HepG2 (cell line): ENCODE measurements around the gene FIBP. TPM values are rescaled to one million over a fixed set of nuclear protein-coding genes. Genes with fewer than 3 reads are reported as not detected.

Source experiments
- CHCHD3 ChIP-seq: sonication (generic); formaldehyde crosslinking; IDR thresholded peaks from 2 replicates; pipeline ENCODE4 v1.8.0; 2022; ENCODE audit warnings: mild to moderate bottlenecking, missing genetic modification reagents, moderate library complexity
- ELF3 ChIP-seq: IDR thresholded peaks from 2 replicates; pipeline ENCODE4 v1.6.1; 2016; ENCODE audit warnings: missing genetic modification reagents, missing compliant biosample characterization
- ELK4 ChIP-seq: sonication (generic); formaldehyde crosslinking; IDR thresholded peaks from 2 replicates; pipeline ENCODE4 v1.9.0; 2021; ENCODE audit warnings: missing genetic modification reagents, borderline replicate concordance
- ESRRA ChIP-seq: sonication (generic); formaldehyde crosslinking; IDR thresholded peaks from 2 replicates; pipeline ENCODE4 v1.5.1; 2020; ENCODE audit warnings: mild to moderate bottlenecking, low read depth, missing genetic modification reagents
- KDM1A ChIP-seq: IDR thresholded peaks from 2 replicates; pipeline ENCODE4 v1.6.1; 2016; ENCODE audit warnings: missing compliant biosample characterization
- NR2F2 ChIP-seq: IDR thresholded peaks from 2 replicates; pipeline ENCODE4 v1.6.1; 2012; ENCODE audit warnings: low read depth, inconsistent platforms, borderline replicate concordance
- PATZ1 ChIP-seq: sonication (generic); formaldehyde crosslinking; IDR thresholded peaks from 2 replicates; pipeline ENCODE4 v1.4.0; 2020; ENCODE audit warnings: missing genetic modification reagents
- POLR2G ChIP-seq: fragments of 200-400 bp; formaldehyde crosslinking; IDR thresholded peaks from 2 replicates; pipeline ENCODE4 v1.6.1; 2018; ENCODE audit warnings: mild to moderate bottlenecking, low read depth, low read length, moderate library complexity
- SNAPC4 ChIP-seq: sonication (generic); formaldehyde crosslinking; IDR thresholded peaks from 2 replicates; pipeline ENCODE4 v1.4.0; 2020; ENCODE audit warnings: mild to moderate bottlenecking, missing genetic modification reagents
- STAT5B ChIP-seq: sonication (generic); formaldehyde crosslinking; IDR thresholded peaks from 2 replicates; pipeline ENCODE4 v1.4.0; 2020; ENCODE audit warnings: missing genetic modification reagents
- ZBTB14 ChIP-seq: sonication (generic); formaldehyde crosslinking; IDR thresholded peaks from 2 replicates; pipeline ENCODE4 v1.4.0; 2020; ENCODE audit warnings: missing genetic modification reagents
- ZBTB44 ChIP-seq: sonication (generic); formaldehyde crosslinking; IDR thresholded peaks from 2 replicates; pipeline ENCODE4 v1.4.0; 2020; ENCODE audit warnings: missing genetic modification reagents
- ZNF138 ChIP-seq: sonication (generic); formaldehyde crosslinking; IDR thresholded peaks from 2 replicates; pipeline ENCODE4 v1.5.0; 2020; ENCODE audit warnings: mild to moderate bottlenecking, low read depth, missing genetic modification reagents
- ZNF816 ChIP-seq: sonication (generic); formaldehyde crosslinking; IDR thresholded peaks from 2 replicates; pipeline ENCODE4 v1.8.0; 2022; ENCODE audit warnings: missing genetic modification reagents, mild to moderate bottlenecking, borderline replicate concordance
- ZNF839 ChIP-seq: sonication (generic); formaldehyde crosslinking; IDR thresholded peaks from 2 replicates; pipeline ENCODE4 v1.4.0; 2020; ENCODE audit warnings: missing genetic modification reagents, mild to moderate bottlenecking, borderline replicate concordance
- ZNF891 ChIP-seq: sonication (generic); formaldehyde crosslinking; IDR thresholded peaks from 2 replicates; pipeline ENCODE4 v1.5.0; 2020; ENCODE audit warnings: mild to moderate bottlenecking, missing genetic modification reagents
- polyA plus RNA-seq, 8 experiments: library from polyadenylated mRNA; depleted of rRNA in 3 of 8; stranded (reverse) in 7 of 8; unstranded in 1 of 8; fragments of >200 nt; fragmentation: Illumina TruSeq in 4 of 8; extraction: Trizol in 4 of 8; gene quantifications; 2 replicates each; pipeline versions ENCODE4 v1.2.1 to v1.2.3, GENCODE V29; 2011 to 2016; ENCODE audit warnings: low read depth in 4 of 8, missing spikeins in 1 of 8, mixed read lengths in 1 of 8; ENCODE audit not compliant: insufficient read depth in 1 of 8
- total RNA-seq, 5 experiments: library from RNA; depleted of rRNA; stranded (reverse); fragments of >200 nt; fragmentation: Illumina TruSeq; extraction: Trizol; gene quantifications; 2 replicates each; pipeline ENCODE4 v1.2.3, GENCODE V29; 2016; ENCODE audit warnings: low read depth in 1 of 5

Gene FIBP
- total and polyA plus RNA-seq, 2 of the 13 experiments (the other 11 are each of a cell fraction or from before 2014, with no cell fraction given), result 42.9 to 62.1 TPM

- no peak for TF ChIP-seq ZBTB44 (CRISPR knock-in tag)
- no peak for TF ChIP-seq ELF3 (CRISPR knock-in tag)
- no peak for TF ChIP-seq KDM1A (CRISPR knock-in tag)
- peak; percentile 27; the same call in 1 of the 2 replicates for TF ChIP-seq POLR2G
- TF ChIP-seq ZNF891 (CRISPR knock-in tag), result no peak
- TF ChIP-seq ELK4 (CRISPR knock-in tag), result no peak
- no peak for TF ChIP-seq ESRRA
- TF ChIP-seq SNAPC4, result no peak
- TF ChIP-seq ZNF138 (CRISPR knock-in tag), result no peak
- no peak for TF ChIP-seq ZNF839 (CRISPR knock-in tag)
- TF ChIP-seq ZNF816 (CRISPR knock-in tag), result no peak
- no peak for TF ChIP-seq CHCHD3
- peak; percentile 34; the same call in 1 of the 2 replicates for TF ChIP-seq NR2F2
- no peak for TF ChIP-seq ZBTB14
- peak; percentile 60 for TF ChIP-seq PATZ1 (CRISPR knock-in tag)
- TF ChIP-seq STAT5B (CRISPR knock-in tag), result no peak
These were observed 37.8 kb downstream of the FIBP start (continued) for GRCh38 chr11:65850217-65851082.
